Body of pancreas (tissue), 4 donors: ENCODE data around the gene VSX1. TPM values are rescaled to one million over a fixed set of nuclear protein-coding genes. Genes with fewer than 3 reads are reported as not detected.

Experiments
- ATAC-seq: fragments of 150-250 bp; one replicate; pipeline ENCODE4 v1.9.1; 2016
- DNase-seq, 4 donors: peaks; one replicate each; pipeline ENCODE4 v3.0.0-alpha.2; 2019
- H3K27ac ChIP-seq, 4 donors: fragments of 200-600 bp; sonication (generic); 1 replicate in 3 of 4; 2 replicates in 1 of 4; pipeline versions ENCODE4 v1.5.1 to v1.6.1; 2016 to 2019; ENCODE audit warnings: mild to moderate bottlenecking in 1 of 4, mixed read lengths in 1 of 4, moderate library complexity in 1 of 4
- H3K27me3 ChIP-seq, 2 donors: fragments of 200-600 bp; sonication (generic); one replicate each; pipeline ENCODE4 v1.6.0; 2016; ENCODE audit warnings: mild to moderate bottlenecking in 1 of 2
- H3K36me3 ChIP-seq, 2 donors: fragments of 200-600 bp; sonication (generic); replicated peaks in 1 of 2; 2 replicates each; pipeline ENCODE4 v1.5.1; 2016; ENCODE audit warnings: low read depth in 2 of 2; ENCODE audit not compliant: insufficient read depth in 1 of 2
- H3K4me1 ChIP-seq: fragments of 200-600 bp; sonication (generic); one replicate; pipeline ENCODE4 v1.6.0; 2016
- H3K4me3 ChIP-seq, 2 donors: fragments of 200-600 bp; sonication (generic); 1 replicate in 1 of 2; 2 replicates in 1 of 2; pipeline ENCODE4 v1.5.1; 2016 to 2019
- H3K9me3 ChIP-seq, 3 donors: fragments of 200-600 bp; sonication (generic); 1 replicate in 2 of 3; 2 replicates in 1 of 3; pipeline ENCODE4 v1.5.1; 2016
- POLR2A ChIP-seq, 3 donors: fragments of 450-650 bp; IDR thresholded peaks; one replicate each; pipeline ENCODE4 v1.6.1; 2016; ENCODE audit warnings: antibody characterized with exemption in 3 of 3, mild to moderate bottlenecking in 2 of 3
- WGBS, 2 donors: methylation state at CpG; one replicate each; pipeline ENCODE4 v1.1.5; 2017; 5-methylcytosine and 5-hydroxymethylcytosine counted together
- intact Hi-C: fragments of 100-400 bp; cut with DNase I; formaldehyde crosslinking; loops from one replicate; pipeline ENCODE4 v1.15.1; 2023
- total RNA-seq, 2 donors: library from RNA; depleted of rRNA; stranded (reverse); fragments of >200 nt; gene quantifications; one replicate each; pipeline ENCODE4 v1.1.0, GENCODE V29; 2016
- TF ChIP-seq, protein P1 (sequence below), 7 experiments: fragments of 450-650 bp in 4 of 7; fragments of 200-600 bp in 3 of 7; sonication (generic) in 3 of 7; IDR thresholded peaks; one replicate each; pipeline ENCODE4 v1.5.1; 2016 to 2019; ENCODE audit warnings: antibody characterized with exemption in 7 of 7

VSX1 gene
- total RNA-seq, 2 donors from 2014 or later, result 0.66 TPM; not detected in 1

DNA sequence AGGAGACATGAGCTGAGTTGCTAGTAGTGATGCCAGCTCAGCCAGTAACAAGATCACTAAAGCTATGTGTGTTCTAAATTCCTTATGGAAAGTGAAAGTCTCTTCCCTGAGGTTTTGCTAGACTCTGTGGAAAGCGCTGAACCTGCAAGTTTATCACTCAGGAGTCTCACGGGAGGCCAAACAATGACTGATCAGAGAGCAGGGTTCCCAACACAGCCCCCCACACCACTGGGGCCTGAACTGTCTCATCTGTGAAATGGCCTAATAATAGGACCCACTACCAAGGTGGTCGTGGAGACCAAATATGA is 43.9 kb downstream of the VSX1 start:
- no peak for TF ChIP-seq POLR2A (IDR thresholded peaks at IDR 0.05)
- TF ChIP-seq, protein P1, sequence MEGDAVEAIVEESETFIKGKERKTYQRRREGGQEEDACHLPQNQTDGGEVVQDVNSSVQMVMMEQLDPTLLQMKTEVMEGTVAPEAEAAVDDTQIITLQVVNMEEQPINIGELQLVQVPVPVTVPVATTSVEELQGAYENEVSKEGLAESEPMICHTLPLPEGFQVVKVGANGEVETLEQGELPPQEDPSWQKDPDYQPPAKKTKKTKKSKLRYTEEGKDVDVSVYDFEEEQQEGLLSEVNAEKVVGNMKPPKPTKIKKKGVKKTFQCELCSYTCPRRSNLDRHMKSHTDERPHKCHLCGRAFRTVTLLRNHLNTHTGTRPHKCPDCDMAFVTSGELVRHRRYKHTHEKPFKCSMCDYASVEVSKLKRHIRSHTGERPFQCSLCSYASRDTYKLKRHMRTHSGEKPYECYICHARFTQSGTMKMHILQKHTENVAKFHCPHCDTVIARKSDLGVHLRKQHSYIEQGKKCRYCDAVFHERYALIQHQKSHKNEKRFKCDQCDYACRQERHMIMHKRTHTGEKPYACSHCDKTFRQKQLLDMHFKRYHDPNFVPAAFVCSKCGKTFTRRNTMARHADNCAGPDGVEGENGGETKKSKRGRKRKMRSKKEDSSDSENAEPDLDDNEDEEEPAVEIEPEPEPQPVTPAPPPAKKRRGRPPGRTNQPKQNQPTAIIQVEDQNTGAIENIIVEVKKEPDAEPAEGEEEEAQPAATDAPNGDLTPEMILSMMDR (IDR thresholded peaks at IDR 0.05), result no peak
- H3K9me3 ChIP-seq, result no peaks in the 10 kb centered on the region
- H3K4me1 ChIP-seq, result peaks cover 96% of the 10 kb centered on the region
- no peaks in the 10 kb centered on the region for H3K36me3 ChIP-seq
- ATAC-seq (no peak), DNase-seq (peak in 1 of 4 donors; percentile 3)
- 47 to 65% methylated on average over 3 of the region's 3 CpGs for WGBS, 2 donors
- intact Hi-C loops, result no loop called here
- peak overlapping the region; percentile 48 to 85 (median 83) for H3K27ac ChIP-seq
- no peaks in the 10 kb centered on the region for H3K27me3 ChIP-seq
- H3K4me3 ChIP-seq, result no peak overlapping the region

DNA sequence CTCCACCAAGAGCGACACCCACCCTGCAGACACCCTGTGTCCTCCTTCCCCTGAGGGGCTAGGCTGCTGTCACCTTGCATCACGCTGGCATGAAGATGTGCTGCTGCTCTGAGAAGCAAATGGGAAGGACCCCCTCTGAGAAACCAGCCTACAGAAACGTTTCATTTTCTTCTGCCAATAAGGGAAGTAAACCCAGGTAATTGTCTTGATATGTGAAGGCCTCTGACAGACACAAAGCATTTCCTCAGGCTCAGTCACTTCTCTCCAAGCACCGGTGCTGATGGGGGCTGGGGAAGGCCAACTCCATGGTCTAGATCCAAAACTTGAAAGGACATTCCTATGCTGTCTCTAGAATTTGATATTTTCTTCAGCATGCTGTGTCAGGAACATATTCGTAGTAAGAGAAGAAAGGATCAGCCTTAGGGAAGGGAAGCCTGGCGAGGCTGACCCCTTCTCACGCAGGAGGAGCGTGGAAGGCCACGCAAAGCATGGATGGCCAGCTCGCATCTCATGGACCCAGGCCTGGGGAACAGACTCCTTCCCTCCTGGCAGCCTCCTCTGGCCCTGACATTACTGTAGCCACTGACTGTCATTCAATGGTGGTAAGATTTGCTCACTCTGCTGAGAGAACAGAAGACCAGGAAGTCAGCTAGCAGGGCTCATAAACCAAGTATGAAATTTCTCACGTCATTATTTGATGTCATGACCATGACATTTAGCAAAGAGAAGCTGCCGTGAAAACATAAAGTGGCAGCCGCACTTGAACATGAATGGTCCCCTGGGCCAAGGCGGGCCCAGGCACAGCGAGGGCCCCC is 44.4 kb downstream of the VSX1 start:
- intact Hi-C loops, result no loop called here
- no peaks in the 10 kb centered on the region for H3K36me3 ChIP-seq
- H3K4me1 ChIP-seq, result peaks cover 96% of the 10 kb centered on the region
- ATAC-seq (no peak), DNase-seq (peak in 1 of 4 donors; percentile 7)
- no peaks in the 10 kb centered on the region for H3K9me3 ChIP-seq
- H3K4me3 ChIP-seq, result no peak overlapping the region
- H3K27ac ChIP-seq, result peak overlapping the region; percentile 48 to 85 (median 83)
- no peak for TF ChIP-seq POLR2A (IDR thresholded peaks at IDR 0.05)
- TF ChIP-seq, protein P1 (IDR thresholded peaks at IDR 0.05), result no peak
- H3K27me3 ChIP-seq, result no peaks in the 10 kb centered on the region
- 63 to 67% methylated on average over 14 to 15 of the region's 15 CpGs for WGBS, 2 donors

DNA sequence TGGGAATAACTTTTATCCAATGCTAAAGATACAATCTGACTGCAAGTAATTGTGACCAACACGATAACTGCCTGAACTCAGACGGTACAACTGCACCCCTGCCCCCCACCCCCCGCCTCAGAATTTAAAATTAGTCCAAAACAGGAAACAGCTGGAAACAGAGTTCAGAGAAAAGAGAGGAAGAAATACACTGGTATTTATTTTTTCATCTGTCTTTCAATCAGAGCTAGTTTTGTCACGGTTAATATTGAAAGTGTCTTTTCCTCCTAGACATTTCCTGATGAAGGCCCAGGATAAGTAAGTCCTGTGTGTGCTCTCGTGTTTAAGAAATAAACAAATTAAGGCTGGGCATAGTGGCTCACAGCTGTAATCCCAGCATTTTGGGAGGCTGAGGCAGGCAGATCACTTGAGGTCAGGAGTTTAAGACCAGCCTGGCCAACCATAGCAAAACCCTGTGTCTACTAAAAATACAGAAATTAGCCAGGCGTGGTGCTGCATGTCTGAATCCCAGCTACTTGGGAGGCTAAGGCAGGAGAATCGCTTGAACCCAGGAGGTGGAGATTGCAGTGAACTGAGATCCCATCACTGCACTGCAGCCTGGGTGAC is 45.5 kb downstream of the VSX1 start:
- peak overlapping the region in 2 of 4 donors; percentile 24 to 82 for H3K27ac ChIP-seq
- ATAC-seq, result no peak
- no peak overlapping the region for H3K4me3 ChIP-seq
- intact Hi-C loops, result no loop called here
- no peaks in the 10 kb centered on the region for H3K36me3 ChIP-seq
- H3K9me3 ChIP-seq, result no peaks in the 10 kb centered on the region
- DNase-seq, result peak in 1 of 4 donors; percentile 3
- 49 to 59% methylated on average over 7 of the region's 7 CpGs for WGBS, 2 donors
- H3K27me3 ChIP-seq, result no peaks in the 10 kb centered on the region
- TF ChIP-seq, protein P1 (IDR thresholded peaks at IDR 0.05), result no peak
- TF ChIP-seq POLR2A (IDR thresholded peaks at IDR 0.05), result no peak
- H3K4me1 ChIP-seq, result peaks cover 96% of the 10 kb centered on the region

DNA sequence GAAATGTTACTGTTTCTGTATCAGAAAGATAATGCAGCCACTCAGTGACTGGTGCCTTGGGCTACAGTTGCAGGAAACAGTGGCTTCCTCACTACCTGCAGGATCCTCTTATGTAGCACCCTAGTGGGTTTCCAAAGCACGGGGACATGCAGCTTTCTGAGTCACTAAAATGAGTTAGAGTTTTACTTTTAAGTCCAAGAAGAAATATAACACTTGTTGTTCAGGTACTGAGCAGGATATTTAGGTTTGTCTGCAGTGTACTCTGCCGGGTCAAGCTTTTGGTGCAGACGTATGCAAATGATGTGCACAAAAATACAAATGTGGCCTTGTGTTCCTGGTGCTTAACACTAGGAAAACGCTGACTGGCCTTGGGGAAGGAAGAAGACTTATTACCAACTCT is 46.0 kb downstream of the VSX1 start:
- ATAC-seq (no peak), DNase-seq (peak in 1 of 4 donors; percentile 6)
- H3K27ac ChIP-seq, result peak overlapping the region in 3 of 4 donors; percentile 4 to 82 (median 24)
- H3K36me3 ChIP-seq, result no peaks in the 10 kb centered on the region
- intact Hi-C loops, result no loop called here
- peaks cover 96% of the 10 kb centered on the region for H3K4me1 ChIP-seq
- no peaks in the 10 kb centered on the region for H3K9me3 ChIP-seq
- no peak for TF ChIP-seq POLR2A (IDR thresholded peaks at IDR 0.05)
- H3K27me3 ChIP-seq, result no peaks in the 10 kb centered on the region
- no peak overlapping the region for H3K4me3 ChIP-seq
- WGBS, 2 donors, result 41 to 52% methylated on average over 4 of the region's 4 CpGs

DNA sequence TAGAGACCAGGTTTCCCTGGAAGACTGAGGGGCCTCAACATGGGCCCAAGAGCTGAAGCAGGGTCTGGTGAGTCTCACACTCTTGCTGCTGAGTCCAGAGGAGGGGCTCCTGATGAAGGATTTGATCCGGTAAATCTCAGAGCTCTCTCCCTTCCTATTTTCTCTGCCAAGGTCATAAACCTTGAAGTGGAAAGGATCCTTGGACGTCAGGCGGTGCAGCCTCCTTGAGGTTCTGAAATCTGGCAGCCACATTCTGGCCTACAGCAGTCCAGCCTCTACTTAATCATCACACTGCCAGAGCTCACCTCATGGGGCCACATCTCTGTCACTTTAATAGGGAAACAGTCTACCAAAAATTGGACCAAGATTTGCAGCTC is 48.0 kb downstream of the VSX1 start:
- DNase-seq (peak in 1 of 4 donors; percentile 22), ATAC-seq (no peak)
- no peak overlapping the region for H3K4me3 ChIP-seq
- no peaks in the 10 kb centered on the region for H3K9me3 ChIP-seq
- 10 to 19% methylated on average over 3 of the region's 3 CpGs for WGBS, 2 donors
- H3K27me3 ChIP-seq, result no peaks in the 10 kb centered on the region
- TF ChIP-seq, protein P1 (IDR thresholded peaks at IDR 0.05), result no peak
- TF ChIP-seq POLR2A (IDR thresholded peaks at IDR 0.05), result no peak
- peak overlapping the region; percentile 47 to 87 (median 80) for H3K27ac ChIP-seq
- H3K36me3 ChIP-seq, result peaks cover 0 to 3% of the 10 kb centered on the region in 2 donors
- intact Hi-C loops, result no loop called here
- peaks cover 84% of the 10 kb centered on the region for H3K4me1 ChIP-seq
